Sigmoid colon (tissue), 4 donors: ENCODE results near the gene PLCH1.

ENCODE experiments used
- EP300 ChIP-seq, 4 donors: sonication (generic); formaldehyde crosslinking; IDR thresholded peaks; one replicate each; pipeline ENCODE4 v1.6.1; 2017; ENCODE audit warnings: antibody characterized with exemption in 4 of 4
- POLR2A ChIP-seq, 2 donors: fragments of 450-650 bp; IDR thresholded peaks; one replicate each; pipeline ENCODE4 v1.6.1; 2016; ENCODE audit warnings: antibody characterized with exemption in 2 of 2, mild to moderate bottlenecking in 2 of 2, moderate library complexity in 2 of 2
- POLR2AphosphoS5 ChIP-seq, 4 donors: sonication (generic); formaldehyde crosslinking; IDR thresholded peaks; one replicate each; pipeline ENCODE4 v1.6.1; 2017; ENCODE audit warnings: antibody characterized with exemption in 4 of 4
- TF ChIP-seq, protein P1 (sequence below), 4 experiments: fragments of 450-650 bp in 3 of 4; fragments of 200-600 bp in 1 of 4; IDR thresholded peaks; one replicate each; pipeline ENCODE4 v1.5.1; 2016 to 2019; ENCODE audit warnings: antibody characterized with exemption in 4 of 4, mild to moderate bottlenecking in 3 of 4, moderate library complexity in 2 of 4

DNA sequence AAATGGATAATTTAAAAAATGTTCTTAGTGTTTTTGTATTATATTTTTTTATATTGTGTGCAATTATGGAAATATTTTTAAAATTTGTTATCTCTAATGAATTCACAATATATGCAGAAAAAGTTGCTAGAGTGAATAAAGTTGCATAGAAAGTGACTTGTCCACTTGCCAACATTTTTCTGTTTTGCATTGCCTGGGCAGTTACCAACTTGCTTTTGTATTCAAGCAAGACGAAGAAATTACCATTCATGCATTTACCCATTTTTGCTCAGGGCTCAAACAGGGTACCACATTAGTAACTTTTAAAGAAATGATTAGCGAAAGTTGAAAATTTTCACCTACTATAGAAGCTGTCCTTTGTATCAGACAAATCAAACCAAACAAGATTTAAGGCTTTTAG lies 298.5 kb downstream of the PLCH1 start:
- TF ChIP-seq EP300 (IDR thresholded peaks at IDR 0.05), result no peak
- TF ChIP-seq, protein P1, sequence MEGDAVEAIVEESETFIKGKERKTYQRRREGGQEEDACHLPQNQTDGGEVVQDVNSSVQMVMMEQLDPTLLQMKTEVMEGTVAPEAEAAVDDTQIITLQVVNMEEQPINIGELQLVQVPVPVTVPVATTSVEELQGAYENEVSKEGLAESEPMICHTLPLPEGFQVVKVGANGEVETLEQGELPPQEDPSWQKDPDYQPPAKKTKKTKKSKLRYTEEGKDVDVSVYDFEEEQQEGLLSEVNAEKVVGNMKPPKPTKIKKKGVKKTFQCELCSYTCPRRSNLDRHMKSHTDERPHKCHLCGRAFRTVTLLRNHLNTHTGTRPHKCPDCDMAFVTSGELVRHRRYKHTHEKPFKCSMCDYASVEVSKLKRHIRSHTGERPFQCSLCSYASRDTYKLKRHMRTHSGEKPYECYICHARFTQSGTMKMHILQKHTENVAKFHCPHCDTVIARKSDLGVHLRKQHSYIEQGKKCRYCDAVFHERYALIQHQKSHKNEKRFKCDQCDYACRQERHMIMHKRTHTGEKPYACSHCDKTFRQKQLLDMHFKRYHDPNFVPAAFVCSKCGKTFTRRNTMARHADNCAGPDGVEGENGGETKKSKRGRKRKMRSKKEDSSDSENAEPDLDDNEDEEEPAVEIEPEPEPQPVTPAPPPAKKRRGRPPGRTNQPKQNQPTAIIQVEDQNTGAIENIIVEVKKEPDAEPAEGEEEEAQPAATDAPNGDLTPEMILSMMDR (IDR thresholded peaks at IDR 0.05), result no peak
- TF ChIP-seq POLR2A (IDR thresholded peaks at IDR 0.05), result no peak
- TF ChIP-seq POLR2AphosphoS5 (IDR thresholded peaks at IDR 0.05), result no peak
